ENCODE data around the gene FAM180B. TPM values are rescaled to one million over a fixed set of nuclear protein-coding genes. Genes with fewer than 3 reads are reported as not detected.

FAM180B gene
- total and polyA plus RNA-seq, 2 of the 8 experiments (the other 6 are each of a cell fraction or from before 2014, with no cell fraction given) = 0.09 TPM; not detected in 1

DNA sequence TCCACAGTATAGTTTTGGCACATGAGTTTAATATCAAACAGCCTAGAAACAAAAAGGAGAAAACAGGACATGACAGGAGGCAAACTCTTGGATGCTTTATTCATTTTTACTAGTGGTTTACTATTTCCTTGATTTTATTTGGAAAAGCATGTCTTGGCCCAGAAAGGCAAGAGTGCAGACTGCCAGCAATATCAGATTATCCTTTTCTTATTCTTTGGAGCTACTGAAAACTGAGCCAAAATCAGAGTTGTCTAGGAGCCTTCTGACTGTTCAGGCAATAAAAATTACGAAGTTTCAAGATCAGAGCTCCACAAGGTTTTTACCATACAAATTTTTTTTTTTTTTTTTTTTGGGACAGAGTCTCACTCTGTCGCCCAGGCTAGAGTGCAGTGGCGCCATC, 49.6 kb upstream of the FAM180B start:
- Histone ChIP-seq H3K9me3 (ENCODE audit: insufficient read depth in 2 of 2, low read depth in 1 of 2, low read length in 1 of 2) (no peaks in the 10 kb centered on the region), H4K8ac (ENCODE audit: extremely low read depth, insufficient read depth, low read length) (no peak overlapping the region), H3K56ac (replicated peaks; ENCODE audit: insufficient read length, low read depth, low read length) (no peak overlapping the region), H3K4me2 (ENCODE audit: insufficient read depth in 1 of 2, low read depth in 2 of 2, low read length in 2 of 2) (no peak overlapping the region), H4K20me1 (replicated peaks in 1 of 2; ENCODE audit: control insufficient read depth in 1 of 2, insufficient read depth in 2 of 2, low read length in 2 of 2) (peaks cover 19 to 33% of the 10 kb centered on the region in 2 experiments), H3K79me1 (ENCODE audit: low read depth, low read length) (peaks cover 2% of the 10 kb centered on the region), H3K4ac (replicated peaks; ENCODE audit: insufficient read length, low read depth, low read length) (no peak overlapping the region), H2BK15ac (ENCODE audit: low read length) (no peak overlapping the region), H3K79me2 (ENCODE audit: control insufficient read depth in 1 of 2, insufficient read depth in 2 of 2, low read length in 2 of 2) (peaks cover 39 to 99% of the 10 kb centered on the region in 2 experiments), H3K23ac (ENCODE audit: insufficient read length) (no peak overlapping the region), H4K91ac (replicated peaks; ENCODE audit: insufficient read length, low read length) (no peak overlapping the region), H2BK12ac (ENCODE audit: low read depth, low read length) (no peak overlapping the region), H3K27ac (ENCODE audit: low read depth, low read length) (no peak overlapping the region), H3K36me3 (ENCODE audit: control insufficient read depth in 2 of 4, insufficient read depth in 4 of 4, low read length in 3 of 4) (peaks cover 0 to 5% (median 0%) of the 10 kb centered on the region in 4 experiments; a peak in 1 of 8 replicates), H3K27me3 (replicated peaks in 1 of 4; ENCODE audit: control insufficient read depth in 3 of 4, extremely low read depth in 1 of 4, insufficient read depth in 3 of 4, low read length in 3 of 4) (no peaks in the 10 kb centered on the region), H2BK20ac (ENCODE audit: low read length) (no peak overlapping the region), H3K9ac (replicated peaks in 1 of 4; ENCODE audit: extremely low read depth in 1 of 4, low read depth in 3 of 4, low read length in 3 of 4) (no peak overlapping the region), H2AFZ (ENCODE audit: low read length) (no peak overlapping the region), H2BK5ac (ENCODE audit: low read depth, low read length) (no peak overlapping the region), H2BK120ac (replicated peaks; ENCODE audit: low read depth, low read length) (no peak overlapping the region), H3K14ac (ENCODE audit: insufficient read length) (no peak overlapping the region), H3K4me3 (ENCODE audit: extremely low read depth in 1 of 4, insufficient read depth in 2 of 4, low read depth in 3 of 4, low read length in 4 of 4) (no peak overlapping the region), H3K18ac (ENCODE audit: extremely low read depth, low read length) (no peak overlapping the region), H2AK5ac (ENCODE audit: low read depth, low read length) (no peak overlapping the region), H3K23me2 (ENCODE audit: low read depth, low read length) (no peaks in the 10 kb centered on the region), H3K4me1 (replicated peaks in 1 of 4; ENCODE audit: control insufficient read depth in 3 of 4, insufficient read depth in 4 of 4, low read length in 3 of 4) (peaks cover 0 to 10% (median 4%) of the 10 kb centered on the region in 4 experiments; a peak in 5 of 7 replicates), H4K5ac (ENCODE audit: insufficient read length, low read depth, low read length) (no peak overlapping the region)
- POLR2A ChIA-PET (ENCODE audit: partially characterized antibody) = interaction anchor here (0.6 to 8.8 kb wide), 6 partner anchors 8 to 65 kb away, joined by 3 to 65 read pairs (median 3); partner anchors contain the start of gene CELF1
- DNase-seq (ENCODE audit: low read depth in 1 of 2, low spot score in 2 of 2) (no peak), FAIRE-seq (no peak)
- WGBS, 2 experiments (ENCODE audit: extremely low coverage in 1 of 2, insufficient coverage in 1 of 2, insufficient read length in 1 of 2, insufficient replicate concordance in 2 of 2, low coverage in 1 of 2, low lambda C conversion rate in 2 of 2, missing lambda C conversion rate in 1 of 2) = 96% methylated on average over 3 of the region's 3 CpGs; no CpG with 5 or more reads in 1 of the 2 experiments
- CTCF ChIA-PET (ENCODE audit: partially characterized antibody) = interaction anchor here (1.0 to 1.5 kb wide), 3 partner anchors 18 to 129 kb away, joined by 3 to 4 read pairs (median 3); no protein-coding TSS in a partner anchor
- no peak for TF ChIP-seq BCL11A (IDR thresholded peaks at IDR 0.05; ENCODE audit: low read depth in 2 of 2, low read length in 2 of 2)
- no peak for TF ChIP-seq HDAC6 (IDR thresholded peaks at IDR 0.05; ENCODE audit: low read depth, low read length)
- no peak for TF ChIP-seq POU5F1 (IDR thresholded peaks at IDR 0.05; ENCODE audit: low read depth, low read length)
- no peak for TF ChIP-seq YY1 (IDR thresholded peaks at IDR 0.05; ENCODE audit: low read depth, low read length)
